ENCODE data around the gene NRXN3. TPM values are rescaled to one million over a fixed set of nuclear protein-coding genes. Genes with fewer than 3 reads are reported as not detected.
A peak's percentile ranks its signal among the peaks of the same experiment; 100 is the strongest.

Gene NRXN3
- total and polyA plus RNA-seq, 2 experiments from 2014 or later = 1.0 to 1.8 TPM

DNA sequence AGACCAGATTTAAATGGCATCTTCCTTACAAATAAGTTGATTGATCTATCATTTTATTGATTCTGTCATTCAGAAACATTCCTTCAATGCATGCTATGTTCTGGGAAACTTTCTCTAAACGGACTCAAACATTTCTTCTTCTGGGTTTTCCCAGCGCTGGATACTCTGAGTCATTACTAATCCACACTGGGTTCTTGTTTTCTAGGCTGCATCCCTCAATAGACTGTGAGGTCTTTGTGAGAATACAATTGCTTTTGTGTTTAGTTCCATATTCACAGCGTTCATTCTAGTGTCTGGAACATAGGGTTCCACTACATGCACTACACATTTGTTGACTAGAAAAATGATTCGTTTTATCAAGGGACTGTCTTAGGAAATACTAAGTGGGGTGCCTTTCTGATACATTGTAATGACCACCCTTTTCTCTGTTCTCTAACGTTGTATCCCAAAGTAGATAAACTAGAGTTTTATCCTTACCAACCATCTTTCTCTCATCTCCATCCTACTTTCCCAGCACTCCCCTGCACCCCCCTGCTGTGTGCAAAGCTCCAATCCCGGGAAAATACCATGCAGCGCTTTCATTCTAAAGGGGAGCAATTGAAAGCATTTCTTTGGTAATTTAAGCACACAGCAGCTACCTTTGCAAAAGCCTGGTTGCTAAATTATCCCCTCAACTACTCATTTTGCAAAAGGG lies 1162.5 kb downstream of the NRXN3 start:
- Mint-ChIP-seq H3K4me1 (peaks cover 33% of the 10 kb centered on the region), H3K9me3 (no peaks in the 10 kb centered on the region), H3K27me3 (ENCODE audit: insufficient read depth, low read depth, poor library complexity) (peaks cover 3% of the 10 kb centered on the region), H3K4me3 (peak overlapping the region; percentile 52; the same call in 2 of the 3 replicates), H3K27ac (no peak overlapping the region), H3K36me3 (ENCODE audit: low read depth) (no peaks in the 10 kb centered on the region)
- peak overlapping the region; percentile 87; the same call in 1 of the 2 replicates for H3K27ac ChIP-seq (ENCODE audit: low read depth)
- 0 out of 2 replicates have a peak, but pooled peaks cover 5% of the 10 kb centered on the region for H3K9me2 ChIP-seq (ENCODE audit: insufficient read depth)
- H3F3A ChIP-seq (replicated peaks; ENCODE audit: low read depth) = 0 out of 2 replicates have a peak, but pooled peaks cover 9% of the 10 kb centered on the region
- H3K36me3 ChIP-seq (ENCODE audit: insufficient read depth) = 0 out of 2 replicates have a peak, but pooled peaks cover 4% of the 10 kb centered on the region
- peaks cover 24% of the 10 kb centered on the region for H3K4me1 ChIP-seq (ENCODE audit: insufficient read depth)
- no peaks in the 10 kb centered on the region for H4K20me1 ChIP-seq (replicated peaks; ENCODE audit: insufficient read depth)
- H3K4me3 ChIP-seq = peak overlapping the region; percentile 38
- no peaks in the 10 kb centered on the region for H3K27me3 ChIP-seq (ENCODE audit: insufficient read depth)
- peak overlapping the region; percentile 78 for H3K4me2 ChIP-seq
- H3K79me2 ChIP-seq (replicated peaks; ENCODE audit: insufficient read depth) = no peaks in the 10 kb centered on the region
- TF ChIP-seq ZNF331 (CRISPR knock-in tag; IDR thresholded peaks at IDR 0.05; ENCODE audit: low read depth) (no peak), NANOG (IDR thresholded peaks at IDR 0.05; ENCODE audit: borderline replicate concordance) (no peak), EZH2phosphoT487 (IDR thresholded peaks at IDR 0.05; ENCODE audit: unreplicated experiment) (no peak), ZNF114 (CRISPR knock-in tag; IDR thresholded peaks at IDR 0.05) (no peak)
- TF ChIP-seq, protein P1, sequence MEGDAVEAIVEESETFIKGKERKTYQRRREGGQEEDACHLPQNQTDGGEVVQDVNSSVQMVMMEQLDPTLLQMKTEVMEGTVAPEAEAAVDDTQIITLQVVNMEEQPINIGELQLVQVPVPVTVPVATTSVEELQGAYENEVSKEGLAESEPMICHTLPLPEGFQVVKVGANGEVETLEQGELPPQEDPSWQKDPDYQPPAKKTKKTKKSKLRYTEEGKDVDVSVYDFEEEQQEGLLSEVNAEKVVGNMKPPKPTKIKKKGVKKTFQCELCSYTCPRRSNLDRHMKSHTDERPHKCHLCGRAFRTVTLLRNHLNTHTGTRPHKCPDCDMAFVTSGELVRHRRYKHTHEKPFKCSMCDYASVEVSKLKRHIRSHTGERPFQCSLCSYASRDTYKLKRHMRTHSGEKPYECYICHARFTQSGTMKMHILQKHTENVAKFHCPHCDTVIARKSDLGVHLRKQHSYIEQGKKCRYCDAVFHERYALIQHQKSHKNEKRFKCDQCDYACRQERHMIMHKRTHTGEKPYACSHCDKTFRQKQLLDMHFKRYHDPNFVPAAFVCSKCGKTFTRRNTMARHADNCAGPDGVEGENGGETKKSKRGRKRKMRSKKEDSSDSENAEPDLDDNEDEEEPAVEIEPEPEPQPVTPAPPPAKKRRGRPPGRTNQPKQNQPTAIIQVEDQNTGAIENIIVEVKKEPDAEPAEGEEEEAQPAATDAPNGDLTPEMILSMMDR (conservative IDR thresholded peaks at IDR 0.05; ENCODE audit: low read depth in 2 of 2) = no peak
- TF ChIP-seq, protein P2, sequence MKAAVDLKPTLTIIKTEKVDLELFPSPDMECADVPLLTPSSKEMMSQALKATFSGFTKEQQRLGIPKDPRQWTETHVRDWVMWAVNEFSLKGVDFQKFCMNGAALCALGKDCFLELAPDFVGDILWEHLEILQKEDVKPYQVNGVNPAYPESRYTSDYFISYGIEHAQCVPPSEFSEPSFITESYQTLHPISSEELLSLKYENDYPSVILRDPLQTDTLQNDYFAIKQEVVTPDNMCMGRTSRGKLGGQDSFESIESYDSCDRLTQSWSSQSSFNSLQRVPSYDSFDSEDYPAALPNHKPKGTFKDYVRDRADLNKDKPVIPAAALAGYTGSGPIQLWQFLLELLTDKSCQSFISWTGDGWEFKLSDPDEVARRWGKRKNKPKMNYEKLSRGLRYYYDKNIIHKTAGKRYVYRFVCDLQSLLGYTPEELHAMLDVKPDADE (IDR thresholded peaks at IDR 0.05) = no peak
- TF ChIP-seq, protein P3, sequence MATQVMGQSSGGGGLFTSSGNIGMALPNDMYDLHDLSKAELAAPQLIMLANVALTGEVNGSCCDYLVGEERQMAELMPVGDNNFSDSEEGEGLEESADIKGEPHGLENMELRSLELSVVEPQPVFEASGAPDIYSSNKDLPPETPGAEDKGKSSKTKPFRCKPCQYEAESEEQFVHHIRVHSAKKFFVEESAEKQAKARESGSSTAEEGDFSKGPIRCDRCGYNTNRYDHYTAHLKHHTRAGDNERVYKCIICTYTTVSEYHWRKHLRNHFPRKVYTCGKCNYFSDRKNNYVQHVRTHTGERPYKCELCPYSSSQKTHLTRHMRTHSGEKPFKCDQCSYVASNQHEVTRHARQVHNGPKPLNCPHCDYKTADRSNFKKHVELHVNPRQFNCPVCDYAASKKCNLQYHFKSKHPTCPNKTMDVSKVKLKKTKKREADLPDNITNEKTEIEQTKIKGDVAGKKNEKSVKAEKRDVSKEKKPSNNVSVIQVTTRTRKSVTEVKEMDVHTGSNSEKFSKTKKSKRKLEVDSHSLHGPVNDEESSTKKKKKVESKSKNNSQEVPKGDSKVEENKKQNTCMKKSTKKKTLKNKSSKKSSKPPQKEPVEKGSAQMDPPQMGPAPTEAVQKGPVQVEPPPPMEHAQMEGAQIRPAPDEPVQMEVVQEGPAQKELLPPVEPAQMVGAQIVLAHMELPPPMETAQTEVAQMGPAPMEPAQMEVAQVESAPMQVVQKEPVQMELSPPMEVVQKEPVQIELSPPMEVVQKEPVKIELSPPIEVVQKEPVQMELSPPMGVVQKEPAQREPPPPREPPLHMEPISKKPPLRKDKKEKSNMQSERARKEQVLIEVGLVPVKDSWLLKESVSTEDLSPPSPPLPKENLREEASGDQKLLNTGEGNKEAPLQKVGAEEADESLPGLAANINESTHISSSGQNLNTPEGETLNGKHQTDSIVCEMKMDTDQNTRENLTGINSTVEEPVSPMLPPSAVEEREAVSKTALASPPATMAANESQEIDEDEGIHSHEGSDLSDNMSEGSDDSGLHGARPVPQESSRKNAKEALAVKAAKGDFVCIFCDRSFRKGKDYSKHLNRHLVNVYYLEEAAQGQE (IDR thresholded peaks at IDR 0.05; ENCODE audit: unreplicated experiment) = no peak
- DNase-seq (ENCODE audit: low spot score) (peak; percentile 39), ATAC-seq (peak; percentile 73)
- H2AFZ ChIP-seq = peak overlapping the region; percentile 82; the same call in 1 of the 2 replicates

Data from GM23338 (cell line).